GM12801 (cell line): Measurements from ENCODE around the gene DENND1A.

Experiments used
- TF ChIP-seq, protein P1 (sequence below): IDR thresholded peaks from one replicate; pipeline ENCODE4 v1.5.1; 2011; ENCODE audit warnings: control low read depth; ENCODE audit not compliant: insufficient read length; ENCODE audit errors: extremely low read depth

Gene DENND1A

DNA sequence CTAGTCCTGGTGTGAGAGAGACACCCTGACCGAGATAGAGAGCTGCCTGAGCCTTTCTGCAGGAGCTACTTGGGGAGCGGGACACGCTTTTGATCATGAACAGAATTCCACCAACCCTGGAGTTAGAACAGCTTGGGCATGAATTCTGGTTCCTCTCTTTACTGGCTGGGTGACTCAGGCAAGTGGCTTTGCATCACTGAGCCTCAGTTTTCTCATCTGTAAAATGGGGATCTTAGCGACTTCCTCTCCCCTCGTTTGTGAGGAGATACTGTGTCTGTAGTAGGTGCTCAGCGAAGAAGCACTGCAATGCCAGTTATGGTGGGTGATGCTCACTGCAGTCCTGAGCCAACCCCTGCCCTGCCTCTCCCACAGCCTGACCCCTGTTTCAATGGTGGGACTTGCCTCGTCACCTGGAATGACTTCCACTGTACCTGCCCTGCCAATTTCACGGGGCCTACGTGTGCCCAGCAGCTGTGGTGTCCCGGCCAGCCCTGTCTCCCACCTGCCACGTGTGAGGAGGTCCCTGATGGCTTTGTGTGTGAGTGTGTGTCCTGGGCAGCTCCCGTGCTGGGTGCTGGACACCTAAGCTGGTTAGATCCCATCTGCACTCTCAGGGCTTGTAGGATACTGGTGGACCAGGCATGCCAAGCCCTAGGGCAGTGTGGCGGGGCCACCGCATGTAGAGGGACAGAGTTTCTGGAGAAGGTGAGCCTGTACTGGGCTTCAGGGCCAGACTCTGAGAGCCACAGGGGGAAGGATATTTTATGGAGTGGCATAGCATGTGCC lies 557.9 kb downstream of the DENND1A start:
- TF ChIP-seq, protein P1, sequence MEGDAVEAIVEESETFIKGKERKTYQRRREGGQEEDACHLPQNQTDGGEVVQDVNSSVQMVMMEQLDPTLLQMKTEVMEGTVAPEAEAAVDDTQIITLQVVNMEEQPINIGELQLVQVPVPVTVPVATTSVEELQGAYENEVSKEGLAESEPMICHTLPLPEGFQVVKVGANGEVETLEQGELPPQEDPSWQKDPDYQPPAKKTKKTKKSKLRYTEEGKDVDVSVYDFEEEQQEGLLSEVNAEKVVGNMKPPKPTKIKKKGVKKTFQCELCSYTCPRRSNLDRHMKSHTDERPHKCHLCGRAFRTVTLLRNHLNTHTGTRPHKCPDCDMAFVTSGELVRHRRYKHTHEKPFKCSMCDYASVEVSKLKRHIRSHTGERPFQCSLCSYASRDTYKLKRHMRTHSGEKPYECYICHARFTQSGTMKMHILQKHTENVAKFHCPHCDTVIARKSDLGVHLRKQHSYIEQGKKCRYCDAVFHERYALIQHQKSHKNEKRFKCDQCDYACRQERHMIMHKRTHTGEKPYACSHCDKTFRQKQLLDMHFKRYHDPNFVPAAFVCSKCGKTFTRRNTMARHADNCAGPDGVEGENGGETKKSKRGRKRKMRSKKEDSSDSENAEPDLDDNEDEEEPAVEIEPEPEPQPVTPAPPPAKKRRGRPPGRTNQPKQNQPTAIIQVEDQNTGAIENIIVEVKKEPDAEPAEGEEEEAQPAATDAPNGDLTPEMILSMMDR: no peak

DNA sequence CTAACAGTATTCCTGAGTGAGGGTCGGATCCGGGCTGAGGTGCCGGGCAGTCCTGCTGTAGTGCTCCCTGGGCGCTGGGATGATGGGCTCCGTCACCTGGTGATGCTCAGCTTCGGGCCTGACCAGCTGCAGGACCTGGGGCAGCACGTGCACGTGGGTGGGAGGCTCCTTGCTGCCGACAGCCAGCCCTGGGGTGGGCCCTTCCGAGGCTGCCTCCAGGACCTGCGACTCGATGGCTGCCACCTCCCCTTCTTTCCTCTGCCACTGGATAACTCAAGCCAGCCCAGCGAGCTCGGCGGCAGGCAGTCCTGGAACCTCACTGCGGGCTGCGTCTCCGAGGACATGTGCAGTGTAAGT lies 558.7 kb downstream of the DENND1A start:
- TF ChIP-seq, protein P1: no peak

DNA sequence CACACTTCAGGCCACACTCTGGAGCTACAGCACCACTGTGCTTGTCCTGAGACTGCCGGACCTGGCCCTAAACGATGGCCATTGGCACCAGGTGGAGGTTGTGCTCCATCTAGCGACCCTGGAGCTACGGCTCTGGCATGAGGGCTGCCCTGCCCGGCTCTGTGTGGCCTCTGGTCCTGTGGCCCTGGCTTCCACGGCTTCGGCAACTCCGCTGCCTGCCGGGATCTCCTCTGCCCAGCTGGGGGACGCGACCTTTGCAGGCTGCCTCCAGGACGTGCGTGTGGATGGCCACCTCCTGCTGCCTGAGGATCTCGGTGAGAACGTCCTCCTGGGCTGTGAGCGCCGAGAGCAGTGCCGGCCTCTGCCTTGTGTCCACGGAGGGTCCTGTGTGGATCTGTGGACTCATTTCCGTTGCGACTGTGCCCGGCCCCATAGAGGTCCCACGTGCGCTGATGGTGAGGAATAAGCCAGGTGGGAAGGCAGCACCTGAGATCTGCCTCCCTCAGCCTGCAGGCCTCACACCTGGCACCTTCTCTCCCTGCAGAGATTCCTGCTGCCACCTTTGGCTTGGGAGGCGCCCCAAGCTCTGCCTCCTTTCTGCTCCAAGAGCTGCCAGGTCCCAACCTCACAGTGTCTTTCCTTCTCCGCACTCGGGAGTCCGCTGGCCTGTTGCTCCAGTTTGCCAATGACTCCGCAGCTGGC lies 559.2 kb downstream of the DENND1A start:
- TF ChIP-seq, protein P1: no peak

DNA sequence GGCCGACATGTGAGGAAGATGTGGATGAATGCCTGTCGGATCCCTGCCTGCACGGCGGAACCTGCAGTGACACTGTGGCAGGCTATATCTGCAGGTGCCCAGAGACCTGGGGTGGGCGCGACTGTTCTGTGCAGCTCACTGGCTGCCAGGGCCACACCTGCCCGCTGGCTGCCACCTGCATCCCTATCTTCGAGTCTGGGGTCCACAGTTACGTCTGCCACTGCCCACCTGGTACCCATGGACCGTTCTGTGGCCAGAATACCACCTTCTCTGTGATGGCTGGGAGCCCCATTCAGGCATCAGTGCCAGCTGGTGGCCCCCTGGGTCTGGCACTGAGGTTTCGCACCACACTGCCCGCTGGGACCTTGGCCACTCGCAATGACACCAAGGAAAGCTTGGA lies 559.8 kb downstream of the DENND1A start:
- TF ChIP-seq, protein P1: no peak

DNA sequence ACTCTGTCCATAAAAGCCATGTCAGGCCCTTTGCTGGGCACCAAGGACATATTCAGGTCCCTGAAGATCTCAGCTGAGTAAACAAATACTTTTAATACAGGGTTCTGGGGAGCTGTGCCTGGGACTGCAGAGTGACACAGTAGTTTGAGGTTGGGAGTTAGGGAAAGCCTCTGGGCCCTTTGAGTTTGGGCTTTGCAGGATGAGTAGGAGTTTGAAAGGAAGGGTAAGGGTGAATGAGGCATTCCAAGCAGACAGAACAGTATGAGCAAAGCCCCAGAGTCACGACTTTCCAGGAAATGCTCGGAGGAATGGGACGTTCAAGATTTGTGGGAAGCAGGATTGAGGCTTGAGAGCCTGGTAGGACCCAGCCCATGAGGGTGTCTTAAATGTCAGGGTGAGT lies 560.6 kb downstream of the DENND1A start:
- TF ChIP-seq, protein P1: no peak

DNA sequence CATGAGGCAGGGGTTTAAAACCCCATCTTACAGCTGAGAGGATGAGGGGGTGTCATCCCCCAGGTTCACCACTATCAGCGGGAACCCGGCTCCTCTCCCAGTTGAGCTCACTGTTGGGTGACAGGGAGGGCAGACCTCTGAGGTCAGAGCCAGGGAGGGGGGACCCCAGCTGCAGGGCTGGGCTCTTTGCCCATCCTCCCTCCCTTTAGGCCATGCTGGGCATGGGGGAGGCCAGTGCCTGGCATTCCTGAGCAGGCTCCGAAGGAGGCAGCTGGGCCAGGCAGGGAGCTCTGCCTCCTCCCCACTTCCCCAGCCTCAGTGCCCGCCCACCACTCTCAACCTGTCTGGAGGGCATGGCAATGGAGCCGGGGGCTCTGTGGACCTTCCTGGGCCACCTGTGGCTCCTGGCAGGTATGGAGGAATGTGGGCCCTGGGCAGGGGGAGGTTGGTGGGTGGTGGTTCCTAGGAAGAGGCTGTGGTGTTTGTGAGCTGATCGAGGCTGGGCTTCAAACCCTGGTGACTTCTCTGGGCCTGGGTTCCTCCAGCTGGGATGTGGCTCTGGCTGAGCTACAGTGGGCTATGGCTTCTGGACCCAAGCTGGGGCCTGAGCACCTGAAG lies 561.3 kb downstream of the DENND1A start:
- TF ChIP-seq, protein P1: no peak

DNA sequence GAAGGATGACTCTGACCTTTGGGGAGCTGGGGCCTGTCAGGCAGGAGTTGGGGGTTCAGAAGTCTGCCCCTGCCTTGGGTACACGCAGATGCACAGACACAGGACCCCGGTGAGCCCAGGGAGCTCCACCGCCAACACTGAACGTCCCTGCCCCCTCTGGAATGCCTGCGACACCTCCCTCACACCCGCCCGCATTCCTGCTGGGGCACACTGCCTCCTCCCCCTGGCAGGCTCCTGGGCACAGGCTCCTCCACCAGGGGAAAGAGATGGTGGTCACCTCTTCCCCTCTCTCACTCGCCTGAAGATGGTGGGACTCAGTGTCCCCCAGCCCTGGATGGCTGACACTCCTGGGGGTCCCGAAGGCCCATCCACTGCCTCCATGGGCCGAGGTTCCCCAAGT lies 561.9 kb downstream of the DENND1A start:
- TF ChIP-seq, protein P1: no peak
